ENCODE measurements around the gene FRRS1L.

DNA sequence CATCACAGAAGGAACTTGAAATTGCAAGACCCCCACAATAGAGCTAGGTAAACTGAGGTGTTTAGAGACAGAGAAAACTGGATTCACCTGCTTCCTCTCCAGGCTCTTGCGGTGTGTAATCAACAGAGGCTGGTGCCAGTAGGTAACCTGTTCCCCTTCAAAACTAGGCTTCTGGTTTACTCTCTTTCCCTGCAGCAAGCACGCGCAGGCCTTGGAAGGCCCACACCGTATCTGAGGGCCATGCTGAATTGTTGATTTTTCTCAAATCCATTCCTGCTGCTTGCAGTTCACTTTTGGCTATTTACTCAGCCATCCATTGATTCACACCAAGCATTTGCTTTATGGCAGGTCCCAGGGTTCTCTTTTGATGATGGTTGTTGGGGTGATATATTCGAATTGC, 667 bp upstream of the FRRS1L start:
- TF ChIP-seq, protein P1, sequence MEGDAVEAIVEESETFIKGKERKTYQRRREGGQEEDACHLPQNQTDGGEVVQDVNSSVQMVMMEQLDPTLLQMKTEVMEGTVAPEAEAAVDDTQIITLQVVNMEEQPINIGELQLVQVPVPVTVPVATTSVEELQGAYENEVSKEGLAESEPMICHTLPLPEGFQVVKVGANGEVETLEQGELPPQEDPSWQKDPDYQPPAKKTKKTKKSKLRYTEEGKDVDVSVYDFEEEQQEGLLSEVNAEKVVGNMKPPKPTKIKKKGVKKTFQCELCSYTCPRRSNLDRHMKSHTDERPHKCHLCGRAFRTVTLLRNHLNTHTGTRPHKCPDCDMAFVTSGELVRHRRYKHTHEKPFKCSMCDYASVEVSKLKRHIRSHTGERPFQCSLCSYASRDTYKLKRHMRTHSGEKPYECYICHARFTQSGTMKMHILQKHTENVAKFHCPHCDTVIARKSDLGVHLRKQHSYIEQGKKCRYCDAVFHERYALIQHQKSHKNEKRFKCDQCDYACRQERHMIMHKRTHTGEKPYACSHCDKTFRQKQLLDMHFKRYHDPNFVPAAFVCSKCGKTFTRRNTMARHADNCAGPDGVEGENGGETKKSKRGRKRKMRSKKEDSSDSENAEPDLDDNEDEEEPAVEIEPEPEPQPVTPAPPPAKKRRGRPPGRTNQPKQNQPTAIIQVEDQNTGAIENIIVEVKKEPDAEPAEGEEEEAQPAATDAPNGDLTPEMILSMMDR (IDR thresholded peaks at IDR 0.05; ENCODE audit: low read length) = no peak
- TF ChIP-seq EZH2 (IDR thresholded peaks at IDR 0.05; ENCODE audit: borderline replicate concordance, low read length) = no peak

Data from OCI-LY1 (cell line).